ENCODE results near the gene UBE4B.
"Not testable (repeated sequence)": the region's sequence is repeated elsewhere in the genome, so short reads cannot be mapped to it uniquely, and the experiment has no call there.

Gene UBE4B

GRCh38 chr1:10220200-10220599 is 187.4 kb downstream of the UBE4B start:
- TF ChIP-seq CTCF (IDR thresholded peaks at IDR 0.05; ENCODE audit: extremely low read depth, missing control alignments), result no peak
- no peak for DNase-seq (ENCODE audit: low spot score)

GRCh38 chr1:10220657-10221056 is 187.9 kb downstream of the UBE4B start:
- not testable (repeated sequence) for DNase-seq (ENCODE audit: low spot score)

- no peak for TF ChIP-seq CTCF (IDR thresholded peaks at IDR 0.05; ENCODE audit: extremely low read depth, missing control alignments)
These were observed 192.8 kb downstream of the UBE4B start for GRCh38 chr1:10225573-10225972.

GRCh38 chr1:10228528-10228927 is 195.8 kb downstream of the UBE4B start:
- no peak for DNase-seq (ENCODE audit: low spot score)
- no peak for TF ChIP-seq CTCF (IDR thresholded peaks at IDR 0.05; ENCODE audit: extremely low read depth, missing control alignments)

More at GRCh38 chr1:10225573-10225972, 192.8 kb downstream of the UBE4B start:
- no peak for DNase-seq (ENCODE audit: low spot score)

GRCh38 chr1:10229903-10230302 is 197.1 kb downstream of the UBE4B start:
- no peak for DNase-seq (ENCODE audit: low spot score)
- TF ChIP-seq CTCF (IDR thresholded peaks at IDR 0.05; ENCODE audit: extremely low read depth, missing control alignments), result no peak

All from GM20000 (cell line).